Measurements from ENCODE around the gene NT5C1B. TPM values are rescaled to one million over a fixed set of nuclear protein-coding genes. Genes with fewer than 3 reads are reported as not detected.
A peak's percentile ranks its signal among the peaks of the same experiment; 100 is the strongest.

NT5C1B gene
- total and polyA plus RNA-seq, 2 experiments from 2014 or later = not detected

GRCh38 chr2:18593496-18593895 lies 4.1 kb upstream of the NT5C1B start:
- H2AFZ ChIP-seq = no peak overlapping the region
- no peaks in the 10 kb centered on the region for H3K9me3 Mint-ChIP-seq
- no peak for TF ChIP-seq CREB1 (CRISPR knock-in tag; IDR thresholded peaks at IDR 0.05; ENCODE audit: low read depth)
- TF ChIP-seq ETS1 (IDR thresholded peaks at IDR 0.05) = no peak
- TF ChIP-seq POLR2AphosphoS5 (IDR thresholded peaks at IDR 0.05; ENCODE audit: low read depth) = no peak
- TF ChIP-seq NANOG (IDR thresholded peaks at IDR 0.05; ENCODE audit: borderline replicate concordance) = no peak
- TF ChIP-seq ZNF462 (CRISPR knock-in tag; IDR thresholded peaks at IDR 0.05) = no peak
- TF ChIP-seq EZH2phosphoT487 (IDR thresholded peaks at IDR 0.05; ENCODE audit: unreplicated experiment) = no peak
- TF ChIP-seq CTCF (conservative IDR thresholded peaks at IDR 0.05; ENCODE audit: low read depth in 2 of 2) = no peak
- no peak for TF ChIP-seq EZH2 (IDR thresholded peaks at IDR 0.05; ENCODE audit: low read depth, unreplicated experiment)
- no peak for TF ChIP-seq JUNB (IDR thresholded peaks at IDR 0.05; ENCODE audit: unreplicated experiment)
- TF ChIP-seq STAT1 (IDR thresholded peaks at IDR 0.05; ENCODE audit: unreplicated experiment) = no peak
- no peak for TF ChIP-seq ZNF114 (CRISPR knock-in tag; IDR thresholded peaks at IDR 0.05)
- no peak for TF ChIP-seq REST (IDR thresholded peaks at IDR 0.05; ENCODE audit: unreplicated experiment)
- no peak for TF ChIP-seq ZNF331 (CRISPR knock-in tag; IDR thresholded peaks at IDR 0.05; ENCODE audit: low read depth)

More at GRCh38 chr2:18593496-18593895, 4.1 kb upstream of the NT5C1B start:
- H3K27me3 Mint-ChIP-seq (ENCODE audit: insufficient read depth, low read depth, poor library complexity) = no peaks in the 10 kb centered on the region
- Histone ChIP-seq H3K27me3 (ENCODE audit: insufficient read depth) (no peaks in the 10 kb centered on the region), H3K4me1 (ENCODE audit: insufficient read depth) (no peaks in the 10 kb centered on the region), H4K20me1 (replicated peaks; ENCODE audit: insufficient read depth) (no peaks in the 10 kb centered on the region), H3K79me2 (replicated peaks; ENCODE audit: insufficient read depth) (no peaks in the 10 kb centered on the region), H3K4me2 (no peak overlapping the region), H3K9me2 (ENCODE audit: insufficient read depth) (0 out of 2 replicates have a peak, but pooled peaks cover 12% of the 10 kb centered on the region), H3K36me3 (ENCODE audit: insufficient read depth) (no peaks in the 10 kb centered on the region), H3K4me3 (no peak overlapping the region), H3F3A (replicated peaks; ENCODE audit: low read depth) (no peaks in the 10 kb centered on the region), H3K27ac (ENCODE audit: low read depth) (no peak overlapping the region)
- H3K4me3 Mint-ChIP-seq = no peak overlapping the region
- H3K4me1 Mint-ChIP-seq = no peaks in the 10 kb centered on the region
- H3K36me3 Mint-ChIP-seq (ENCODE audit: low read depth) = no peaks in the 10 kb centered on the region
- ATAC-seq (no peak), DNase-seq (ENCODE audit: low spot score) (peak; percentile 10)
- H3K27ac Mint-ChIP-seq = no peak overlapping the region
